Fibroblast of lung (primary cell): ENCODE data around the gene KHNYN.

Source experiments
- EZH2 ChIP-seq: IDR thresholded peaks from 2 replicates; pipeline ENCODE4 v1.5.1; 2012; ENCODE audit warnings: low read length, control low read depth, mild to moderate bottlenecking; ENCODE audit errors: missing control alignments
- TF ChIP-seq, protein P1 (sequence below), 2 donors: IDR thresholded peaks in 1 of 2; conservative IDR thresholded peaks in 1 of 2; 1 replicate in 1 of 2; 2 replicates in 1 of 2; pipeline ENCODE4 v1.5.1; 2011 to 2012; ENCODE audit warnings: low read length in 2 of 2, control low read depth in 1 of 2, inconsistent platforms in 1 of 2, low read depth in 1 of 2, mild to moderate bottlenecking in 1 of 2

DNA sequence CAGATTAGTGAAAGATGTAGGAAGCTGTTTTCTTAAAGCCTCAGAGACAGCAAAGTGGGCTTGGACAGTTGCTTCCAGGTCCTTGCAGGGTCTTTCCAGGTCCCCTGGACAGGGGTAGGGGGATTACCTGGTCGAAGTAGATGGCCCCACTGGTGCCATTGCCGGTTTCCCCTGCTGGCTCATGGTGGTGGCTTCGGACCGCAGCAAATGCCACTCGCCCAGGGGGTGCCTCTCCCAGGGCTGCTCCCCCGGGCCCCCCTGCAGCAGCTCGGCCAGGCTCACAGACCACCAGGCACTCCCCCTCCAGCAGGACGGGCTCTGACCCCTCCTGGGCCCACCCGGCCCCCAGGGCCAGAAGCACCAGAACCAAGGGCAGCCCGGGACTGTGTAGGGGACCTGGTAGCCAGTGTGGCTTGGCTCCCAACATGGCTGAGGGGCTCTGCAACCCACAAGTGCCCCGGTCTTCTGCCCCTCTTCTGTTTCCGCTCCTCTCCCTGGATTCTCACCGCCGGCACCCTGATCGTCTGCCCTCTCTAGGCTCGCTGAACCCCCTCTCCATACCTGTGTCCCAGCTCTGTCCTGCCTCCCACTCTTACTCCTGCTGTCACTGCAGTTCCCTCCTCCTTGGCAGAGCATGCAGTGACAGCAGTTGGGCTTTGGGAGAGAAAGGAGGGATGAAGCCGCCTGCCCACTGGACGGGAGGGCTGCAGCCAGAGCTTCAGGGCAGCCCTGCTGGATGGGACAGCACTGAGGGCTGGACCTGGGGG is 943 bp upstream of the KHNYN start:
- TF ChIP-seq, protein P1, sequence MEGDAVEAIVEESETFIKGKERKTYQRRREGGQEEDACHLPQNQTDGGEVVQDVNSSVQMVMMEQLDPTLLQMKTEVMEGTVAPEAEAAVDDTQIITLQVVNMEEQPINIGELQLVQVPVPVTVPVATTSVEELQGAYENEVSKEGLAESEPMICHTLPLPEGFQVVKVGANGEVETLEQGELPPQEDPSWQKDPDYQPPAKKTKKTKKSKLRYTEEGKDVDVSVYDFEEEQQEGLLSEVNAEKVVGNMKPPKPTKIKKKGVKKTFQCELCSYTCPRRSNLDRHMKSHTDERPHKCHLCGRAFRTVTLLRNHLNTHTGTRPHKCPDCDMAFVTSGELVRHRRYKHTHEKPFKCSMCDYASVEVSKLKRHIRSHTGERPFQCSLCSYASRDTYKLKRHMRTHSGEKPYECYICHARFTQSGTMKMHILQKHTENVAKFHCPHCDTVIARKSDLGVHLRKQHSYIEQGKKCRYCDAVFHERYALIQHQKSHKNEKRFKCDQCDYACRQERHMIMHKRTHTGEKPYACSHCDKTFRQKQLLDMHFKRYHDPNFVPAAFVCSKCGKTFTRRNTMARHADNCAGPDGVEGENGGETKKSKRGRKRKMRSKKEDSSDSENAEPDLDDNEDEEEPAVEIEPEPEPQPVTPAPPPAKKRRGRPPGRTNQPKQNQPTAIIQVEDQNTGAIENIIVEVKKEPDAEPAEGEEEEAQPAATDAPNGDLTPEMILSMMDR (conservative IDR thresholded peaks at IDR 0.05 in 1 of 2, IDR thresholded peaks at IDR 0.05 in 1 of 2; ENCODE audit: low read depth in 1 of 2, low read length in 2 of 2), result no peak
- TF ChIP-seq EZH2, result no peak
